HEK293T (cell line): Measurements from ENCODE around the gene RAPGEF4.

Experiments
- CTCF ChIA-PET: fragments of 350-600 bp; formaldehyde crosslinking; extraction: SDS; loops from one replicate; lab custom pipeline; 2021; ENCODE audit warnings: antibody characterized with exemption, inconsistent platforms; lab: Yijun Ruan, JAX
- POLR2A ChIA-PET: fragments of 350-600 bp; formaldehyde crosslinking; extraction: SDS; loops from one replicate; lab custom pipeline; 2020; ENCODE audit warnings: antibody characterized with exemption, inconsistent platforms; lab: Yijun Ruan, JAX
- DNase-seq: peaks from one replicate; pipeline ENCODE4 v3.0.0; 2012; ENCODE audit warnings: mixed read lengths; ENCODE audit errors: extremely low spot score
- ARNT ChIP-seq: fragments of 450-650 bp; IDR thresholded peaks from 2 replicates; pipeline ENCODE4 v1.6.1; 2017; ENCODE audit warnings: mild to moderate bottlenecking
- BHLHE40 ChIP-seq: fragments of 450-650 bp; IDR thresholded peaks from 2 replicates; pipeline ENCODE4 v1.6.1; 2016; ENCODE audit warnings: mild to moderate bottlenecking, moderate library complexity, borderline replicate concordance
- CTBP1 ChIP-seq: fragments of 450-650 bp; IDR thresholded peaks from 2 replicates; pipeline ENCODE4 v1.6.1; 2016; ENCODE audit warnings: borderline replicate concordance
- ELF4 ChIP-seq: fragments of 450-650 bp; IDR thresholded peaks from 2 replicates; pipeline ENCODE4 v1.6.1; 2017; ENCODE audit warnings: antibody characterized with exemption
- FOXA1 ChIP-seq: fragments of 450-650 bp; IDR thresholded peaks from 2 replicates; pipeline ENCODE4 v1.6.1; 2016; ENCODE audit warnings: mild to moderate bottlenecking
- FOXK2 ChIP-seq: fragments of 450-650 bp; IDR thresholded peaks from 2 replicates; pipeline ENCODE4 v1.6.1; 2016; ENCODE audit warnings: mild to moderate bottlenecking
- FOXM1 ChIP-seq: fragments of 450-650 bp; IDR thresholded peaks from 2 replicates; pipeline ENCODE4 v1.6.1; 2017; ENCODE audit warnings: mild to moderate bottlenecking, borderline replicate concordance
- HDGF ChIP-seq: fragments of 450-650 bp; IDR thresholded peaks from 2 replicates; pipeline ENCODE4 v1.6.1; 2017; ENCODE audit warnings: antibody characterized with exemption, borderline replicate concordance
- L3MBTL2 ChIP-seq: fragments of 450-650 bp; conservative IDR thresholded peaks from 2 replicates; pipeline ENCODE4 v1.6.1; 2016; ENCODE audit warnings: mild to moderate bottlenecking
- LEF1 ChIP-seq: fragments of 450-650 bp; IDR thresholded peaks from 2 replicates; pipeline ENCODE4 v1.6.1; 2017; ENCODE audit warnings: mild to moderate bottlenecking, borderline replicate concordance
- NFRKB ChIP-seq: fragments of 450-650 bp; IDR thresholded peaks from 2 replicates; pipeline ENCODE4 v1.6.1; 2016; ENCODE audit warnings: mild to moderate bottlenecking, moderate library complexity
- PKNOX1 ChIP-seq: fragments of 450-650 bp; IDR thresholded peaks from 2 replicates; pipeline ENCODE4 v1.6.1; 2016
- SP1 ChIP-seq: fragments of 450-650 bp; IDR thresholded peaks from 2 replicates; pipeline ENCODE4 v1.6.1; 2017
- SUZ12 ChIP-seq: fragments of 450-650 bp; IDR thresholded peaks from 2 replicates; pipeline ENCODE4 v1.6.1; 2016; ENCODE audit warnings: mild to moderate bottlenecking
- TARDBP ChIP-seq: fragments of 450-650 bp; IDR thresholded peaks from 2 replicates; pipeline ENCODE4 v1.6.1; 2016
- ZNF384 ChIP-seq: fragments of 450-650 bp; IDR thresholded peaks from 2 replicates; pipeline ENCODE4 v1.6.1; 2016

The RAPGEF4 gene

GRCh38 chr2:172931256-172931894 lies 195.7 kb downstream of the RAPGEF4 start:
- ChIA-PET CTCF (interaction anchor here (0.6 to 3.3 kb wide), 15 partner anchors 8 to 125 kb away, joined by 3 to 28 read pairs (median 3); no protein-coding TSS in a partner anchor), POLR2A (no interaction called here)
- peak; percentile 18 for DNase-seq
- no peak for TF ChIP-seq SP1
- TF ChIP-seq ZNF384: no peak
- no peak for TF ChIP-seq LEF1
- TF ChIP-seq FOXK2: no peak
- no peak for TF ChIP-seq ELF4
- no peak for TF ChIP-seq PKNOX1
- TF ChIP-seq ARNT: no peak
- TF ChIP-seq L3MBTL2: no peak
- no peak for TF ChIP-seq BHLHE40
- no peak for TF ChIP-seq CTBP1
- no peak for TF ChIP-seq HDGF
- TF ChIP-seq NFRKB: no peak
- no peak for TF ChIP-seq FOXM1
- no peak for TF ChIP-seq FOXA1
- no peak for TF ChIP-seq TARDBP
- no peak for TF ChIP-seq SUZ12

- TF ChIP-seq ELF4: no peak
- no peak for TF ChIP-seq SUZ12
- TF ChIP-seq L3MBTL2: no peak
- TF ChIP-seq CTBP1: no peak
- TF ChIP-seq FOXM1: no peak
- TF ChIP-seq LEF1: no peak
- no peak for TF ChIP-seq PKNOX1
- no peak for TF ChIP-seq NFRKB
- TF ChIP-seq SP1: no peak
- no peak for TF ChIP-seq ARNT
- no peak for TF ChIP-seq BHLHE40
- no peak for TF ChIP-seq ZNF384
- no peak for TF ChIP-seq FOXK2
- no peak for TF ChIP-seq TARDBP
- no peak for TF ChIP-seq HDGF
- TF ChIP-seq FOXA1: no peak
- DNase-seq: peak; percentile 39
- POLR2A ChIA-PET: no interaction called here
- CTCF ChIA-PET: interaction anchor here (0.6 to 3.3 kb wide), 16 partner anchors 8 to 383 kb away, joined by 3 to 28 read pairs (median 3); no protein-coding TSS in a partner anchor
Measured at GRCh38 chr2:172931918-172932520, 196.4 kb downstream of the RAPGEF4 start.

DNA sequence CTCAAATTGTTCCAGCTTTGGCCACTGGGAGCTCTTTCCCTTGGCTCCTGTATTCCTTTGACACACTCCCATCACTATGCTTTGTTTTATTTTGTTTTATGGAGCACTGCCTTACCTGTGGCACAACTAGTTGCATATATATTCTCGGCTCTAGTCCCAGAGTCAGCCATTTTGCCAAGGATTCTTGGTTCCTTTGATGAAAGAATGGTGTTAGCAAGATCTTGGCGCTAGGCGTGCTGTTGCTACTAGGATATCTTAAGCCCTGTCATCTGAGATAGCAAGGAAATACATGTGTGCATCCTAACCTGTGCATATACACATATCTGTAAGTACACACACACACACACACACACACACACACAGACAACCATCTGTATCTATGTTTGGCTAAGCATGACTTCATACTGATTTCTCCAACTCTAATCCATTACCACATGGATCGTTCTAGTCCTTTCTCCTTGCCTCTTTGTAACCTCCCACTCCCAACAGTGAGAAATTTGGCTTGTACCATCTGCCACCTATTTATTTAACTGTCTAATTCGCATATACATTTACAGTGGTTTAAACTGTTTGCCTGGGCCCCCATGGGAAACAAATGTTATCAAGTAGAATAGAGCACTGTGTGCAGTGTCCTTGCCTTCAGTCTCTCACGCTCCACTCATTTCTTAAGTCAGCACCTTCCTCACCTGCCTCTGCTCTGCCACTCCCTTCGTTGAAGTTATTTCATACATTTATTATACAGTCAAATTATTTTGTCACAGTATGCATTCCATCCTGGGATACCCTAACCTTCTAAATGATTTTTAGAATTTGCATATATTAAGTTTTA lies 202.5 kb downstream of the RAPGEF4 start:
- POLR2A ChIA-PET: no interaction called here
- TF ChIP-seq HDGF: no peak
- no peak for TF ChIP-seq SP1
- TF ChIP-seq L3MBTL2: no peak
- TF ChIP-seq LEF1: no peak
- no peak for TF ChIP-seq TARDBP
- no peak for TF ChIP-seq PKNOX1
- no peak for TF ChIP-seq ARNT
- TF ChIP-seq ZNF384: no peak
- no peak for TF ChIP-seq SUZ12
- no peak for TF ChIP-seq FOXK2
- TF ChIP-seq ELF4: no peak
- TF ChIP-seq CTBP1: no peak
- TF ChIP-seq FOXA1: no peak
- no peak for TF ChIP-seq FOXM1
- TF ChIP-seq BHLHE40: no peak
- TF ChIP-seq NFRKB: no peak
- CTCF ChIA-PET: no interaction called here
- no peak for DNase-seq

- ChIA-PET CTCF (no interaction called here), POLR2A (no interaction called here)
- DNase-seq: no peak
- TF ChIP-seq CTBP1: no peak
- no peak for TF ChIP-seq NFRKB
- no peak for TF ChIP-seq PKNOX1
- TF ChIP-seq FOXM1: no peak
- TF ChIP-seq FOXA1: no peak
- TF ChIP-seq ZNF384: no peak
- TF ChIP-seq ARNT: no peak
- TF ChIP-seq ELF4: no peak
- TF ChIP-seq TARDBP: no peak
- TF ChIP-seq SUZ12: no peak
- no peak for TF ChIP-seq HDGF
- TF ChIP-seq LEF1: no peak
- no peak for TF ChIP-seq L3MBTL2
Measured at GRCh38 chr2:172938713-172939375, 203.2 kb downstream of the RAPGEF4 start.
